ENCODE data around the gene CAMSAP1. TPM values are rescaled to one million over a fixed set of nuclear protein-coding genes. Genes with fewer than 3 reads are reported as not detected.

The CAMSAP1 gene
- total RNA-seq, 4 donors from 2014 or later: 31.2 to 85.3 (median 51.6) TPM

DNA sequence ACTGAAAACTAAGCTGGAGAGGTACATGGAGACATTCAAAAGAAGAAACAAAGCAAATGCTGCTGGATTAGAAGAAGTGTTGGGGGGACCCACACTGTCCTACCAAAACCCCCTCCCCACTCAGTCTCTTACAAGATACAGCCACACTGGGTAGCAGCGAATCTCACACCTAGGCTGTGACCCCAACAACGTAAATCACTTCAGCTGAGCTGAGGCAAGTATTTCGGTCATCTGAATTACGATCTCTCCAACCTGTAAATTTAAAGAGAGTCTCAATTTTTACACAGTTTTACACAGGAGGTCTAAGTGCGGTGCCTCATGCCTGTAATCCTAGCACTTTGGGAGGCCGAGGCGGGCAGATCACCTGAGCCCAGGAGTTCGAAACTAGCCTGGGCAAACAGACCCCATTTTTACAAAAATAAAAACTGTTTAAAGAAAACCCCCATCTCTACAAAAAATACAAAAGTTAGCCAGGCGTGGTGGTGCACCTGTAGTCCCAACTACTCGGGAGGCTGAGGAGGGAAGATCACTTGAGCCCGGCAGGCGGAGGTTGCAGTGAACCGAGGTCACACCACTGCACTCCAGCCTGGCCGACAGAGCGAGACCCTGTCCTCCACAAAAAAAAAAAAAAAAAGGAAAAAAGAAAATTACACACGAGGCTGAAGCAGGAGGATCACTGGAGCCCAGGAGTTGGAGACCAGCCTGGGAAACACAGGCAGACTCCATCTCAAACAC, 3.4 kb downstream of the CAMSAP1 start:
- TF ChIP-seq, protein P1, sequence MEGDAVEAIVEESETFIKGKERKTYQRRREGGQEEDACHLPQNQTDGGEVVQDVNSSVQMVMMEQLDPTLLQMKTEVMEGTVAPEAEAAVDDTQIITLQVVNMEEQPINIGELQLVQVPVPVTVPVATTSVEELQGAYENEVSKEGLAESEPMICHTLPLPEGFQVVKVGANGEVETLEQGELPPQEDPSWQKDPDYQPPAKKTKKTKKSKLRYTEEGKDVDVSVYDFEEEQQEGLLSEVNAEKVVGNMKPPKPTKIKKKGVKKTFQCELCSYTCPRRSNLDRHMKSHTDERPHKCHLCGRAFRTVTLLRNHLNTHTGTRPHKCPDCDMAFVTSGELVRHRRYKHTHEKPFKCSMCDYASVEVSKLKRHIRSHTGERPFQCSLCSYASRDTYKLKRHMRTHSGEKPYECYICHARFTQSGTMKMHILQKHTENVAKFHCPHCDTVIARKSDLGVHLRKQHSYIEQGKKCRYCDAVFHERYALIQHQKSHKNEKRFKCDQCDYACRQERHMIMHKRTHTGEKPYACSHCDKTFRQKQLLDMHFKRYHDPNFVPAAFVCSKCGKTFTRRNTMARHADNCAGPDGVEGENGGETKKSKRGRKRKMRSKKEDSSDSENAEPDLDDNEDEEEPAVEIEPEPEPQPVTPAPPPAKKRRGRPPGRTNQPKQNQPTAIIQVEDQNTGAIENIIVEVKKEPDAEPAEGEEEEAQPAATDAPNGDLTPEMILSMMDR (IDR thresholded peaks at IDR 0.05): no peak
- no peak for TF ChIP-seq POLR2A (IDR thresholded peaks at IDR 0.05)
- H3K27ac ChIP-seq: peak overlapping the region in 3 of 4 donors; percentile 86 to 96 (median 95)
- H3K36me3 ChIP-seq: no peaks in the 10 kb centered on the region
- no peaks in the 10 kb centered on the region for H3K9me3 ChIP-seq
- intact Hi-C loops (cut with DNase I): no loop called here
- no peaks in the 10 kb centered on the region for H3K27me3 ChIP-seq
- H3K4me1 ChIP-seq: peaks cover 25 to 77% (median 43%) of the 10 kb centered on the region in 3 donors
- WGBS, 2 donors: 85 to 94% methylated on average over 14 to 15 of the region's 16 CpGs
- DNase-seq: no peak
- no peak overlapping the region for H3K4me3 ChIP-seq

DNA sequence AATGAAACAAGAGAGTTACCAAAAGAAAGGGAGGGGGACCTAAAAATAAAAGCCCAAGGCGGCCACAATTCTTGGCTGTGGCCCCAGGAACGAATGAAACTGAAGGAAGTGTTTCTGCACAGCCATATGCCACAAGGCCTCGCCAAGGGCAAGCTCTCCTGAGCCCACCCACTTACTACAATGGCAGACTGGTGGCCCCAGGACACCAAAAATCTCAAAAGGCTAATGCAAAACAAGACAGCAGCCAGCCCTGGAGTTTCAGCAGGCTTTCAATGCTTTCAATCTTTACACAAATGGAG, 4.0 kb downstream of the CAMSAP1 start:
- Histone ChIP-seq H3K36me3 (no peaks in the 10 kb centered on the region), H3K27ac (peak overlapping the region; percentile 38 to 96 (median 90)), H3K4me3 (no peak overlapping the region), H3K4me1 (peaks cover 18 to 76% (median 37%) of the 10 kb centered on the region in 3 donors), H3K9me3 (no peaks in the 10 kb centered on the region), H3K27me3 (no peaks in the 10 kb centered on the region)
- WGBS, 2 donors: 20 to 30% methylated on average over 3 of the region's 3 CpGs
- no peak for TF ChIP-seq POLR2A (IDR thresholded peaks at IDR 0.05)
- TF ChIP-seq, protein P1 (IDR thresholded peaks at IDR 0.05): no peak
- no peak for DNase-seq
- intact Hi-C loops (cut with DNase I): no loop called here

DNA sequence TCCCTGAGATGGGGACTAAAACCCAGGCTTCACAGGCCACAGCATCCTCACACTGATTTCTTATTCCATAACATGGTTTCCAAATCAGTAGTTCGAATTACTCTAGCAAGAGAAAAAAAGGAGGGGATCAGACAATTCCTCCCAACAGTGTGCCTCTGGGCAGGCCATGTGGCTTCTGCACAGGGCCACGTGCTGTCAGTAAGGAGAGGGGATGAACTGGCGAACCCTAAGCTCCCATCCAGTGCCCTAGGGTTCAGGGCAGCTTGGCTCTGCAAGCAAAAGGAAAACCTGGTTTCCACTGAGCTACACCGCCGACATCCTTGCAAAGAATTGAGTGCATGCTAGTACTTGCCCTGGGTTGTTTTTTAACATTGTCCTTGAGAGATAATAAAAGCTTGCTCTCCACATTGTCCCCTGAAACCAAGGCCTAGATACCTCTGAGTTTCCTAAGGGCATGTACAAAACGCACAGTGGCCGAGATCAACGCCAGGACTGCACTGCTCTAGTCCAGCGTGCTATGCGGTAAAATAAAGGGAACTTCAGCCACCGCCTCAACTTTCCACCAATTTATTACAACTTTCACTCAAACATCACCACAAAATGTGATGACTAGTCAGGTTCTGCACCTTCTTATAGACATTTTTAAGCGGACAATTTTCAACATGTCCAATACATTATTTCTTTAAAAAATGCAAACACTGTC, 4.5 kb downstream of the CAMSAP1 start:
- Histone ChIP-seq H3K27ac (peak overlapping the region; percentile 38 to 96 (median 90)), H3K4me3 (no peak overlapping the region), H3K36me3 (no peaks in the 10 kb centered on the region), H3K27me3 (no peaks in the 10 kb centered on the region), H3K9me3 (no peaks in the 10 kb centered on the region), H3K4me1 (peaks cover 16 to 74% (median 35%) of the 10 kb centered on the region in 3 donors)
- DNase-seq: no peak
- TF ChIP-seq, protein P1 (IDR thresholded peaks at IDR 0.05): no peak
- TF ChIP-seq POLR2A (IDR thresholded peaks at IDR 0.05): no peak
- 33 to 42% methylated on average over 8 to 12 of the region's 12 CpGs for WGBS, 2 donors
- intact Hi-C loops (cut with DNase I): no loop called here

DNA sequence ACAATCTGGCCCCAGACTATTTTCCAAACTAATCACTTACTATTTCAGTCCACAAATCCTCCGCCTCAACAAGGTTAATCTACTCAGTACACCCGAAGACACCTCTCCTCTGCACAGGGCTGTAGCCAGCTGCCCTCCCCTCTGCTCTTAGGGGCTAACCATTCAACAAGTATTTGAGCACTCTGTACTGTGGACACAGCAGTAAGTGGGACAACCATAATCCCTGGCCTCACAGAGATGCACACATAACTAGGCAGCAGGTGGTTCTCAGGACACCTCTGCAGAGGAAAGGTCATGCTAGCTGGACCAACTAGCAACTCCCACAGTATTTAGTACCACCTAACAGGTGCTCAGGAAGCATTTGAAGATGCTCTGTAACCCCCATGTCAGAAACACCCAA, 5.5 kb downstream of the CAMSAP1 start:
- Histone ChIP-seq H3K36me3 (peaks cover 0 to 4% (median 0%) of the 10 kb centered on the region in 3 donors), H3K4me3 (no peak overlapping the region), H3K4me1 (peaks cover 16 to 80% (median 35%) of the 10 kb centered on the region in 3 donors), H3K9me3 (no peaks in the 10 kb centered on the region), H3K27ac (peak overlapping the region in 1 of 4 donors; percentile 95), H3K27me3 (no peaks in the 10 kb centered on the region)
- no peak for DNase-seq
- intact Hi-C loops (cut with DNase I): no loop called here
- TF ChIP-seq, protein P1 (IDR thresholded peaks at IDR 0.05): no peak
- TF ChIP-seq POLR2A (IDR thresholded peaks at IDR 0.05): no peak
- WGBS, 2 donors: 88 to 95% methylated on average over 2 of the region's 2 CpGs

All from esophagus squamous epithelium (tissue), 5 donors.